ENCODE measurements around the gene TRIO.

GRCh38 chr5:14146725-14147124 lies 3.6 kb downstream of the TRIO start:
- TF ChIP-seq ATF3 (IDR thresholded peaks at IDR 0.05; ENCODE audit: insufficient read depth, low read depth, low read length), result no peak
- no peak for TF ChIP-seq MAX (IDR thresholded peaks at IDR 0.05)
- TF ChIP-seq POLR2A (IDR thresholded peaks at IDR 0.05; ENCODE audit: control extremely low read depth in 1 of 2, low read depth in 2 of 2, low read length in 2 of 2), result no peak
